DMS53 (cell line): ENCODE data around the gene RRP15.

ENCODE experiments used
- DNase-seq: peaks from one replicate; lab custom pipeline; 2025; lab: John Stamatoyannopoulos, UW

Gene RRP15

GRCh38 chr1:218341325-218341724 lies 56.2 kb downstream of the RRP15 start:
- DNase-seq, result no peak

- DNase-seq, result no peak
Measured at GRCh38 chr1:218342091-218342490, 57.0 kb downstream of the RRP15 start.

DNA sequence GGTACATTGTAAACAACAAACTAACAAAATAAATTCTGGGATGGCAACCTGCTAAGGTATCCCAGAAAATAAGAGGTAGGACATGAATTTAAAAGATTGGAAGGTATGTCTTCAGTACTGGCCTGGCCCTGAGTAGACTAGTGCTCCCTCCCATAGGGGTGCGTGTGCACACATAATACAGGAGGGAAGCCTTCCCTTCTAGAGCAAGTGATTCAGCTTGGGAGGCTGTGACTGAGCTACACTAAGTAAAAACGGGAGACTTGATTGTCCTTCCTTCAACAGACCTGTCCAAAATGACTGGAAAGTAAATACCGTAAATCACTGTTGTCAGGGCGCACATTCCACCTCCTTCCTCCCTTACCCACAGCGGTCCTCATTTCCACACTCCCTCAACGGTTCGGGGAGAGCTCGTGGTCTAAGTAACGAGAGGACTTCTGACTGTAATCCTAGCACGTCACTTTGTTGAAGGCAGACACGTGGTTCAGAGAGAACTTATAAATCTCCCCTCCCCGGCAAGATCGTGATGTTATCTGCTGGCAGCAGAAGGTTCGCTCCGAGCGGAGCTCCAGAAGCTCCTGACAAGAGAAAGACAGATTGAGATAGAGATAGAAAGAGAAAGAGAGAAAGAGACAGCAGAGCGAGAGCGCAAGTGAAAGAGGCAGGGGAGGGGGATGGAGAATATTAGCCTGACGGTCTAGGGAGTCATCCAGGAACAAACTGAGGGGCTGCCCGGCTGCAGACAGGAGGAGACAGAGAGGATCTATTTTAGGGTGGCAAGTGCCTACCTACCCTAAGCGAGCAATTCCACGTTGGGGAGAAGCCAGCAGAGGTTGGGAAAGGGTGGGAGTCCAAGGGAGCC lies 60.0 kb downstream of the RRP15 start, which contains the start of gene TGFB2:
TGFB2 (plus strand) TSS at position 523 of the 859 bp plus-strand sequence. CDS start 1,366 bp downstream, outside the sequence.
- DNase-seq, result peak; percentile 90

DNA sequence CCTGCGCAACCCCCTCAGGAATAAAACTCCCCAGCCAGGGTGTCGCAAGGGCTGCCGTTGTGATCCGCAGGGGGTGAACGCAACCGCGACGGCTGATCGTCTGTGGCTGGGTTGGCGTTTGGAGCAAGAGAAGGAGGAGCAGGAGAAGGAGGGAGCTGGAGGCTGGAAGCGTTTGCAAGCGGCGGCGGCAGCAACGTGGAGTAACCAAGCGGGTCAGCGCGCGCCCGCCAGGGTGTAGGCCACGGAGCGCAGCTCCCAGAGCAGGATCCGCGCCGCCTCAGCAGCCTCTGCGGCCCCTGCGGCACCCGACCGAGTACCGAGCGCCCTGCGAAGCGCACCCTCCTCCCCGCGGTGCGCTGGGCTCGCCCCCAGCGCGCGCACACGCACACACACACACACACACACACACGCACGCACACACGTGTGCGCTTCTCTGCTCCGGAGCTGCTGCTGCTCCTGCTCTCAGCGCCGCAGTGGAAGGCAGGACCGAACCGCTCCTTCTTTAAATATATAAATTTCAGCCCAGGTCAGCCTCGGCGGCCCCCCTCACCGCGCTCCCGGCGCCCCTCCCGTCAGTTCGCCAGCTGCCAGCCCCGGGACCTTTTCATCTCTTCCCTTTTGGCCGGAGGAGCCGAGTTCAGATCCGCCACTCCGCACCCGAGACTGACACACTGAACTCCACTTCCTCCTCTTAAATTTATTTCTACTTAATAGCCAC lies 60.7 kb downstream of the RRP15 start:
- peak; percentile 95 for DNase-seq

- peak; percentile 68 for DNase-seq
Measured at GRCh38 chr1:218346391-218347204, 61.5 kb downstream of the RRP15 start.

DNA sequence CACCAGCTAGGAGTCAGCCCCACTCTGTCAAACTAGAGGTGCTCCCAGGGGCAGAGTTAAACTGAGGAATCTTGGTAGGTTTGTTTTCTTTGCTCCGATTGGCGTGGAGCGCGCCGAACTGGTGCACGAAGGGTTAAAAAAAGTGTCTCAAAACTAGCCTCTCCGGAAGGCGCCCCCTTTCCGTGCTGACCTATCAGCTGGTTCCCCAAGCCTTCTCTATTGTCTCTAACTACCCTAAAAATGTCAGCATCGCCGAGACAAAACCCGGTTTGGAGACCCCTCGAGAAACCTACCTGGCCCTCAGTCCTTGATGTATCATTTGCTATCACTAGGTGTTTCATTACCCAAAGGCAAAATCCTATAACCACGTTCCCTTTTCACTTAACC lies 62.2 kb downstream of the RRP15 start:
- DNase-seq, result peak; percentile 72

DNA sequence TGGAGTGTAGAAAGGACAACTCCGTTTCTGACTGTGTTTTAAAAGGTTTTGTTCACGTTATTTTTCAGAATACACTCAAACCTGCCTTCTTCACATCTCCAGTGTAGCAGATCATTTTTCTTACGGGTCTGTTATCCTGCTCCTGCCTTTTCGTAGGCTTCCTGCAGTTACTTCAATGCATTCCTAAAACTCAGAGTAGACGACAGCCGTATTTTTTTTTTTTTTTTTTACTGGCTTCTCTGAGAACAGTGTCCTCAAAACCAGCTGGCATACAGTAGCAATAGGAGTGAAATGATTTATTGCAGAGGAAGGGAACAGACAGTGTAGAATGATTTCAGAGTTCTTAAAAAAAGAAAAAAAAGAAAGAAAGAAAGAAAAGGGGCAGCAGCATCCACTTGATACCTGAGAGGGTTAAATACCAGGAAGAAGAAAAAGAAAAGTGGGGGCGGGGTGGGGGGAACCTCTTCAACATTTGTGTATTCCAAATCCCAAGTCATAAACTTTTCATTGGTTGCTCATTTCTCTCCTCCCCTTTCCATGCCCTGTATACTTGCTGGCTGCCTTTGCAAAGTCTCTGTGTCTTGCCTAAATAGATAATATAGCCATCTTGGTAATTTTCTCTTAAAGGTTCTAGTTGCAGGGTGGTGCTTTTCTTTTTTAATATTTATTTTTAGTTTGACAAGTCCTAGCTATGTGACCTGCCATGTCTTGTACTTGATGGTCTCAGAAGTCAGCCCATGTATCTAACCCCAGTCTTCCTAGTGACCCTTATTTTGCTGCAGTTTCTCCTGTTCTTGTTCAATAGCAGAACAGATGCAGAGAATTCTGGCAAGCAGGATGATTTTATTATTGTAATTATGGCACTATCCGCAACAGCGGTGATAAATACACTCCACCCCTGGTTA lies 62.9 kb downstream of the RRP15 start:
- DNase-seq, result peak; percentile 73

DNA sequence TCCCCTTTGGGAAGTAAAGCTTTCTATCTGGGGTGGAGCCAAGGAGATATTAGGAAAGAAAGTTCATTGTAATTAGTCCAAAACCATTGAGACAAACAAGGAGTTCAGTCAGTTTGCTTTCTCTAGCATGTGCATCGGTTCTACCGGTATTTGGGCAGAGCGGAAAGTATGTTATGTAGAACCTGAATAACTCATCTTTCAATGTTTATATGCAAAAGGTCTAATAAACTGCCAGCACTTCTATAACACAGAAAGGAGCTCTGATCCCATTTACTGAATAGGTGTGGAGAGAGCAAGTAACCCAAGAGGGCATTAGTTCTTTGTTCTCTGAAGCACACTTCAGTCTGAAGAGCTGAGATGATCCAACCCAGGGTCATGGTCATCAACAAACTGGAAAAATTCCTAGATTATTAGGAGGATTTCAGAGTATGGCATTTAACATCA lies 63.6 kb downstream of the RRP15 start:
- peak; percentile 87 for DNase-seq

- no peak for DNase-seq
Measured at GRCh38 chr1:218349348-218350034, 64.4 kb downstream of the RRP15 start.

- DNase-seq, result no peak
Measured at GRCh38 chr1:218350035-218350525, 65.0 kb downstream of the RRP15 start.

DNA sequence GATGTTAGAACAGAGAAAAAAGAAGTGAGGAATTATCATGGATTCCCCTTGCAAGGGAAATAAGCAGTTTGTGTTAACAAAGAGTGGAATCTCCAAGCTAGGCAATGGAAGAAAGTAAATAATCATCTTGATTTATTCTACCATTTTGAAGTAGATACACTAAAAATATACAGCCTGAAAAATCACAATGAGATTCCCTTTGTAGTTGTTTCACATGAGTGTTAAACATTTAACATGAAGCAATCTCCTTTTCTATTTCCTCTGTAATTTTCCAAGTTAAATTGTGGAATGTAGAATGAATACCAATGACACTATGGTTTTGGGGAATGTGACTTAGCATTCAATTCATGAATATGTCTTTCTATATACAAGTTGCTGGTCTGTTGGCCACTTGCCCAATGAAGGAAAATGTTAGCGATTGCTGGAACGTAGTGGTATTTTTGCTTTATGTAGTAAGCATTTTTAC lies 65.7 kb downstream of the RRP15 start:
- DNase-seq, result no peak

GRCh38 chr1:218351391-218352074 lies 66.4 kb downstream of the RRP15 start:
- DNase-seq, result peak; percentile 45

GRCh38 chr1:218352075-218352438 lies 67.0 kb downstream of the RRP15 start:
- no peak for DNase-seq

DNA sequence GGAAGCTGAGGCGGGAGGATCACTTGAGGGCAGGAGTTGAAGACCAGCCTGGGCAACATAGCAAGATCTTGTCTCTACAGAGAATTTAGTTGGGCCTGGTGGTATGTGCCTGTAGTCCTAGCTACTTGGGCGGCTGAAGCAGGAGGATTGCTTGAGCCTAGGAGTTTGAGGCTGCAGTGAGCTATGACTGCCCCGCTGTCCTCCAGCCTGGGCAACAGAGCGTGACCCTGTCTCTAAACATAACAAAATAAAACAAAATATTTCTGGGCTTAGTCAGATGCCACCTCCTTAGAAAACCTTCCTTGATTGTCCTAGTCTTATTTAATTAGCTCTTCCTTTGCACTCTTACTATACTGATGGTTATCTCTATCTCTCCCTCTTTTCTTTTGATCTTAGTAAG lies 68.6 kb downstream of the RRP15 start:
- no peak for DNase-seq

- DNase-seq, result no peak
Measured at GRCh38 chr1:218355278-218355677, 70.2 kb downstream of the RRP15 start.

GRCh38 chr1:218357211-218357892 lies 72.3 kb downstream of the RRP15 start:
- DNase-seq, result no peak

GRCh38 chr1:218357893-218358232 lies 72.8 kb downstream of the RRP15 start:
- no peak for DNase-seq

DNA sequence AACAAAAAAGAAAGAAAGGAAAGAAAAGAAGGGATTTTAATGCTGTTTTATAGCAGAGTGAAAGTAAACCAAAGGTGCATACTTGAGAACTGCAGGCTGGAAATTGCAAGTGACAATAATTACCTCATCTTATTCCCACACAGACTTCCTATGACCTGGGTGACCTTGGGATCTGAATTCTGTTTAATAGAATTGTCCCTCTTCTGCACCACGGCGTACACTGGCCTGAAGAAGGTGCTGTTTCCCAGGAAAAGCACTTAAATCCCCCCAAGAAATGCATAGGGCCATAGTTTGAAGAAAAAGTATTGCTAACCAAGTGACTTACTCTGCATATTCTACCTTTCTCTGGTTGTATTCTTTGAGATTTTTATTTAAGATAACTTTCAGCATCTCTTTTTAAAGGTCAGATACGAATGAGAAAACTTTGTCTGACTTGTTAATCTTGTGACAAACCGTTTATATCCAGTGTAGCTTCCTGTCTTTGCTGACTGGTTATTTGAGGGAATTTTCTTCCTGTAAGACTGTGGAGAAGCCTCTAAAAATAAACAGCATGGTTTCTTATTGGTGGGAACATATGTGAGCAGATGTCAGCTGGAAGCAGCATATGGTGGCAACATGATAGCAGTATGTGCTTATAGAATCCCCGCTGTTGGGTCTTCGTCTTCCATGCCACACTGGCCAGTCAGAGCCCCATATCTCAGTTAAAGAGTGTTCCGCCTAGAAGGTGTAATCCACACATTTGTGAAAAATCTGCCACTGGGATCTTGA lies 76.4 kb downstream of the RRP15 start:
- DNase-seq, result peak; percentile 69
